IPS-18c (cell line): ENCODE measurements around the gene CDC20.

Source experiments
- H3K4me3 ChIP-seq: 2 replicates; pipeline ENCODE4 v1.7.0; 2013; ENCODE audit warnings: low read depth, mild to moderate bottlenecking, low read length, moderate library complexity; ENCODE audit not compliant: insufficient read depth
- H3K9me3 ChIP-seq: one replicate; pipeline ENCODE4 v1.6.1; 2013; ENCODE audit warnings: mild to moderate bottlenecking, low read length, moderate library complexity; ENCODE audit not compliant: control insufficient read depth, insufficient read depth

Gene CDC20

GRCh38 chr1:43358746-43359693 lies at the start of gene CDC20:
Gene CDC20 (plus strand): TSS chr1:43358981. CDS start chr1:43359216, 235 bp downstream.
- no peaks in the 10 kb centered on the region for H3K9me3 ChIP-seq
- peak within 1 kb of the TSS; percentile 66 for H3K4me3 ChIP-seq

DNA sequence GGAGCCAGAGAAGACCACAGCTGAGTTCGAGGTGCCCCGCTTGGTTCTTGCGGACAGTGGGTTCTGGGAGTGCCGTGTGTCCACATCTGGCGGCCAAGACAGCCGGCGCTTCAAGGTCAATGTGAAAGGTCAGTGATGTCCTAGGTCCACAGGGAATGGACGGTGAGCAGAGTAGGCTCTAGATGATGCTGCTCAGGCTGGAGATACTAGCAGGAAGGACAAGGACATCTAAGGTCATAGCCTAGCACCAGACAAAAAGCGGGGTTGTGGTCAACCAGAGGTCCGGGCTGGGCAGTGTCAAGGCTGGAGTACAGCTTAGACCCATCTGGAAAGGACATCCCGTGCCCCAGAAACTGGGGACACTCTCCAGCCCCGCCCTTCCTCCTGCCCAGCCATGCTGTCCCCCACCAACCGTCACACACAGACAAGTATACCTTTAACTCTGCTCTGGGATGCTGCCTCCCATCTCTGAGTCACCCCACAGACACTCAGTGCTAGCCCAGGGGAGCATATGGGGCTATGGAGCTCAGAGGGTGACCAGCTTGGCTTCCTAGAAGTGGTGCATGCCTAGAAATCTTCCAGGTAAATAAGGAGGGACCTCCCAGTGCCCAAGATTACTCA lies 49.3 kb upstream of the CDC20 start:
- Histone ChIP-seq H3K9me3 (no peaks in the 10 kb centered on the region), H3K4me3 (no peak overlapping the region)

DNA sequence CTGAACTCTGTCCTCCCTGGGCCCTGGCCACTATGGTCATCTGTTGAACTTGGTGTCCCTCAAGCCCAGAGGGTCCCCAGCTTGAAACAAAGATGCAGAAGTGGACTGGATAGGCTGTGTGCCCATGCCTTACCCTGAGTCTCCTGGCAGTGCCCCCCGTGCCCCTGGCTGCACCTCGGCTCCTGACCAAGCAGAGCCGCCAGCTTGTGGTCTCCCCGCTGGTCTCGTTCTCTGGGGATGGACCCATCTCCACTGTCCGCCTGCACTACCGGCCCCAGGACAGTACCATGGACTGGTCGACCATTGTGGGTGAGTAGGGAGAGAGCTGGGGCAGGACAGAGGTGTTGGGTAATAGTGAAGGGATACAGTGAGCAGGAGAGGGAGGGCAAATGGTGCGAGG lies 47.3 kb upstream of the CDC20 start:
- H3K4me3 ChIP-seq: no peak overlapping the region
- no peaks in the 10 kb centered on the region for H3K9me3 ChIP-seq

DNA sequence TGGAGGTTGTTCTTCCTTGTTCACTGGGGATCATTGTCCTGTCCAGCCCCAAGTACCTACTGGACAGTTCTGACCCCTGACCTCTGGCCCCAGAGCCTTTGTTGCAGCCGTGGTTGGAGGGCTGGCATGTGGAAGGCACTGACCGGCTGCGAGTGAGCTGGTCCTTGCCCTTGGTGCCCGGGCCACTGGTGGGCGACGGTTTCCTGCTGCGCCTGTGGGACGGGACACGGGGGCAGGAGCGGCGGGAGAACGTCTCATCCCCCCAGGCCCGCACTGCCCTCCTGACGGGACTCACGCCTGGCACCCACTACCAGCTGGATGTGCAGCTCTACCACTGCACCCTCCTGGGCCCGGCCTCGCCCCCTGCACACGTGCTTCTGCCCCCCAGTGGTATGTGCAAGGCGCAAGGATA lies 46.6 kb upstream of the CDC20 start:
- no peaks in the 10 kb centered on the region for H3K9me3 ChIP-seq
- H3K4me3 ChIP-seq: no peak overlapping the region

DNA sequence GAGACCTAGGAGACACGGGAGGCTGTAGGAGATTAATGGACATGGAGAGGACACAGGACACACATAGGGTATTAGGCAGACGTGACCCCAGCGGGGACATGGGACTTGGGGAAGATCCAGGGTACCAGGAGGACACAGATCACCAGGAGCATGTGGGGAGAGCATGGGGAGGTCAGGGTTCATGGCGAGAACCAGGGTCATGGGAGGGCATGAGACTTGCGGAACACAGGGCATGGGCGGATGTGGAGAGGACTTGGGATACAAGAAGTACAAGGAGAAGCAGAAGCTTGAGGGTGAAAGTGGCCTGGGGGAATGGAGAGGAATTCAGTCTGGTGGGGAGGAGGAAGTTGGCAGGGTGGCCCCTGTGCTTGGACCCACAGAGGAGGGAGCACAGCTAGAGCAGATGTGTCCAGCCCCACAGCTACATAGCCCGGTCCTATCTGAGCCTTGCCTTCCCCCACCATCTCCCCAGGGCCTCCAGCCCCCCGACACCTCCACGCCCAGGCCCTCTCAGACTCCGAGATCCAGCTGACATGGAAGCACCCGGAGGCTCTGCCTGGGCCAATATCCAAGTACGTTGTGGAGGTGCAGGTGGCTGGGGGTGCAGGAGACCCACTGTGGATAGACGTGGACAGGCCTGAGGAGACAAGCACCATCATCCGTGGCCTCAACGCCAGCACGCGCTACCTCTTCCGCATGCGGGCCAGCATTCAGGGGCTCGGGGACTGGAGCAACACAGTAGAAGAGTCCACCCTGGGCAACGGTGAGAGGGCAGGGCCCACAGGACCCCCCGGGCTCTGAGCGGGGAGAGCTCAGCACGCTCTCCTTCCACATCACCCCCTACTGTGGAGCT lies 45.9 kb upstream of the CDC20 start:
- H3K9me3 ChIP-seq: no peaks in the 10 kb centered on the region
- no peak overlapping the region for H3K4me3 ChIP-seq

GRCh38 chr1:43313771-43314170 lies 45.0 kb upstream of the CDC20 start:
- Histone ChIP-seq H3K4me3 (no peak overlapping the region), H3K9me3 (no peaks in the 10 kb centered on the region)

DNA sequence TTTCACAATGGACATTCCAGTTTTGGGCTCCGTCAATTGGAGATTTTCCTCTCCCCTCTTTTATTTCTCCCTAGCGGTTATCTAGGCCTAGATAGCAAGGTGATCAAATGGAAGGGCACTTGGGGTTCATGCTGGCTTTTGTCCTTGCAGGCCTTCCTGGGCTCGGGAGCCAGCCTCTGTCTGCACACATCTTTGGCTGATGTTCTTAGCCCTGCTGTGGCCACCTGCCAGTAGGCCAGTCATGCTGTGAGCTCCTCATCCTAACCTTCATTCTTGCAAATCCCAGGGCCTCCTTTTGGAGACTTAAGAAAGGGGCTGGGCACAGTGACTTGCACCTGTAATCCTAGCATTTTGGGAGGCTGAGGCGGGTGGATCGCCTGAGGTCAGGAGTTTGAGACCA lies 44.5 kb upstream of the CDC20 start:
- H3K9me3 ChIP-seq: no peaks in the 10 kb centered on the region
- no peak overlapping the region for H3K4me3 ChIP-seq

DNA sequence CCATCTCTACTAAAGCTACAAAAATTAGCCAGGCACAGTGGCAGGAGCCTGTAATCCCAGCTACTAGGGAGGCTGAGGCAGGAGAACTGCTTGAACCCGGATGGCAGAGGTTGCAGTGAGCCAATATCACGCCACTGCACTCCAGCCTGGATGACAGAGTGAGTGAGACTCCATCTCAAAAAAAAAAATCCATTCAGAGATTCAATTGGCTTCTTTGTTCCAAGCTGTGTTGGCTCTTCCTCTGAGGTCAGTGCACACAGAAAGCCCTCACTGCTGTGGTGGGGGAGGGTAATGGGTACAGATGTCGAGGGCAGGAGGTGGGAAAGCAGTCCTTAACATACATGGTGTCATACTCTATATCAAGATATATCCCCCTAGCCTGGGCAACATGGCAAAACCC lies 43.3 kb upstream of the CDC20 start:
- Histone ChIP-seq H3K4me3 (no peak overlapping the region), H3K9me3 (no peaks in the 10 kb centered on the region)

DNA sequence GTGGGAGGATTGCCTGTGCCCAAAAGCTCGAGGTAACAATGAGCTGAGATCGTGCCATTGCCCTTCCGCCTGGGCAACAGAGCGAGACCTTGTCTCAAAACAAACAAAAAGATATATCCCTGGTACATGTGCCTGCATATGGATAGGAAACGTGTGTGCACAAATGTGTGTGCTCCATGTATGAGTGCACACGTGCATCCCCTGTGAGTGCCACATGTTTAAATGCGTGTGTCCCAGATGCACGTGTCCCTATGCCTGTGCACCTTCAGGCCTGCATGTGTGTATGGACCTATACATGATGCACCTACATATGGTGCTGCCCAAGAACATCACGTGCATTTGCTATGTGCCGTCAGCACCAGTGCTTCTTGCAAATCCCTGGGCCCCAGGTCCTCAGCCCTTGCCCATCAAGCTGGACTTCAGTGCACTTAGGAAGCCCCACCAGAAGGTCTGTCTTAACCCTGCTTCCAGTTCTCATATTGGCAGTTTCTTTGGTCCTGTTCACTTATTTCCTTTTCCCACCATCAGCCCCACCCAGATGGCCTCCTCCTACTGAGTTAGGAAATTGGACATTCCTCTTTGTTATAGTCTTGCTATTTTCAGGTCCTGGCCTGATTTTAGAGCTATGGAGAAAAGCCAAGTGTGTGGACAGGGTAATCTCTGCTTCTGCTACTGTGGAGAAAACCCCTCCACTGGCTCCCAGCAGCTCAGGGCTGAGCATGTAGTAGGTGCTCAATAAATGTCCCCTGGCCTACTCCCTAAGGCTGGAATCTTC lies 42.6 kb upstream of the CDC20 start:
- no peaks in the 10 kb centered on the region for H3K9me3 ChIP-seq
- no peak overlapping the region for H3K4me3 ChIP-seq

DNA sequence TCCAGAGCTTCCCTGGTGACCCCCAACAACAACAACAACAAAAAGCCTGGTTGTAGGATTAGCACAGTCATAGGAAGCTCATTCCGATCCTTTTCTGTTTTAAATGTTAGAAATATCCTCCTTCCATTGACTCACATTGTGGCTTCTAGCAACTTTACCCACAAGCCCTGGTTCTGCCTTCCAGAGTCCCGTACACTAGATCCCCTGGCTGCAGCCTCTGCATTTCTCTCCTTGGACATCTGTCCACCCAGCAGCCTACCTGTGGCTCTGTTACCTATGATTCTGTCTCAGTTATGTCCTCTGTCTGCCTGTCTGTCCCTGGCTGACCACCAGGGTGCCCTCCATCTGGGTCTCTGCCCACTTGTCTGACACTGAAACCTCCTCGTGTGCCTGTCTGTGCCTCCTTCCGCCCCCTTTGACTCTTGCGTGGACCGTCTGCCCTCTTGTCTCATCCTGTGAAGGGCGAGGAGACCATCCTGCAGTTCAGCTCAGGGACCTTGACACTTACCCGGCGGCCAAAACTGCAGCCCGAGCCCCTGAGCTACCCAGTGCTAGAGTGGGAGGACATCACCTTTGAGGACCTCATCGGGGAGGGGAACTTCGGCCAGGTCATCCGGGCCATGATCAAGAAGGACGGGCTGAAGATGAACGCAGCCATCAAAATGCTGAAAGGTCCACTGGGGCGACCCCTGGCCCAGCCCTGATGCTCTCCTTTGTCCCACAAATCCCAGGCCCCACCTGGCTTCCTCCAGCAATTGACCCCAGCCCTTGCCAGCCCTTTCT lies 41.9 kb upstream of the CDC20 start:
- Histone ChIP-seq H3K4me3 (no peak overlapping the region), H3K9me3 (no peaks in the 10 kb centered on the region)

DNA sequence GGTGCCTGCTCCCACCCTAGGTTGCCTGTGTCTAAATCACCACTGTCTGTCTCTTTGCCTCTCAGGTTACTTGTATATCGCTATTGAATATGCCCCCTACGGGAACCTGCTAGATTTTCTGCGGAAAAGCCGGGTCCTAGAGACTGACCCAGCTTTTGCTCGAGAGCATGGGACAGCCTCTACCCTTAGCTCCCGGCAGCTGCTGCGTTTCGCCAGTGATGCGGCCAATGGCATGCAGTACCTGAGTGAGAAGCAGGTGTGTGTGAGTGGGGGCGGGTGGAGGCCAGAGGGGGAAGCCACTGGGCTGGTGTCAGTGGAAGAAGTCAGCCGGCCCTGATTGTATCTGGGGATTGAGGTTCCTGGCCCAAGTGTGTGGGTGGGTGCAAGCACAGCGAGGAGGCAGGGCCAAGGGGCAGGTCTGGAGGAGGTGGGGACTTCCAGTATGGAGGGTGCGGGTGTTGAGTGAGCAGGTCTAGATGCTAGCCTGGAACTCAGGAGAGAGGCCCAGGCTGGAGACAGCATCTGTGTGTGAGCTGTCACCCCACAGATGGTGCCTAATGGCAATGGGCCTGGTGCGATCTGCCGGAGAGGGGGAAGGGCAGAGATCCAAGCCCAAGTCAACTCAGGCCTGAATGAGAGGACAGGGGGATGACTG lies 40.8 kb upstream of the CDC20 start:
- H3K9me3 ChIP-seq: no peaks in the 10 kb centered on the region
- no peak overlapping the region for H3K4me3 ChIP-seq

- no peak overlapping the region for H3K4me3 ChIP-seq
- H3K9me3 ChIP-seq: no peaks in the 10 kb centered on the region
Observed at GRCh38 chr1:43318831-43319230, 40.0 kb upstream of the CDC20 start.

GRCh38 chr1:43319288-43319687 lies 39.5 kb upstream of the CDC20 start:
- no peaks in the 10 kb centered on the region for H3K9me3 ChIP-seq
- H3K4me3 ChIP-seq: no peak overlapping the region

GRCh38 chr1:43319766-43320165 lies 39.0 kb upstream of the CDC20 start:
- Histone ChIP-seq H3K9me3 (no peaks in the 10 kb centered on the region), H3K4me3 (no peak overlapping the region)

DNA sequence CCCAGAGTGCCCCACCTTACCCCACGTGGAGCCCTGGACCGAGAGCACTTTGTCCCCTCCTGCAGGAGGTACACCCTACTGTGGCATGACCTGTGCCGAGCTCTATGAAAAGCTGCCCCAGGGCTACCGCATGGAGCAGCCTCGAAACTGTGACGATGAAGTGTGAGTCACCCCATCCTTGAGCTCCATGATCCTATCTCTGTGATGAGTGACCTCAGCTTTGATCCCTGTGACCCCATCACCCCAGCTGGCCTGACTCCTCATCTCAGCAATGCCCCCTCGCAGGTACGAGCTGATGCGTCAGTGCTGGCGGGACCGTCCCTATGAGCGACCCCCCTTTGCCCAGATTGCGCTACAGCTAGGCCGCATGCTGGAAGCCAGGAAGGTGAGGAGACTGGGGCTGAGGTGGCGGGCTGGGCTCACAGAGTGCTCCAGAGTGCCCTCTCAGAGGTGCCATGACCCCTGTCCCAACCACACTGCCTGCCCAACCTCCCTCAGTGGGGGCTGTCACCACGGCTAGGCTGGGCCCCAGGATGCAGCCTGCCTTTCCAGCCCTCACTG lies 37.4 kb upstream of the CDC20 start:
- Histone ChIP-seq H3K9me3 (no peaks in the 10 kb centered on the region), H3K4me3 (no peak overlapping the region)

GRCh38 chr1:43322506-43322905 lies 36.3 kb upstream of the CDC20 start:
- Histone ChIP-seq H3K9me3 (no peaks in the 10 kb centered on the region), H3K4me3 (no peak overlapping the region)
